Measurements from ENCODE around the gene FAM20A. TPM values are rescaled to one million over a fixed set of nuclear protein-coding genes. Genes with fewer than 3 reads are reported as not detected.

FAM20A gene
- total and polyA plus RNA-seq, 2 of the 8 experiments (the other 6 are each of a cell fraction or from before 2014, with no cell fraction given), result 3.6 to 11.9 TPM

- no peak overlapping the region for H2BK5ac ChIP-seq (ENCODE audit: low read depth, low read length)
- H4K8ac ChIP-seq (ENCODE audit: extremely low read depth, insufficient read depth, low read length), result no peak overlapping the region
- H3K18ac ChIP-seq (ENCODE audit: extremely low read depth, low read length), result no peak overlapping the region
- peaks cover 5 to 55% of the 10 kb centered on the region in 2 experiments for H3K79me2 ChIP-seq (ENCODE audit: control insufficient read depth in 1 of 2, insufficient read depth in 2 of 2, low read length in 2 of 2)
- no peak overlapping the region for H3K4ac ChIP-seq (replicated peaks; ENCODE audit: insufficient read length, low read depth, low read length)
- no peak overlapping the region for H3K9ac ChIP-seq (replicated peaks in 1 of 4; ENCODE audit: extremely low read depth in 1 of 4, low read depth in 3 of 4, low read length in 3 of 4)
- H3K56ac ChIP-seq (replicated peaks; ENCODE audit: insufficient read length, low read depth, low read length), result no peak overlapping the region
- DNase-seq (ENCODE audit: low read depth in 1 of 2, low spot score in 2 of 2) (no peak), FAIRE-seq (no peak)
- H3K4me3 ChIP-seq (ENCODE audit: extremely low read depth in 1 of 4, insufficient read depth in 2 of 4, low read depth in 3 of 4, low read length in 4 of 4), result no peak overlapping the region
- H2BK15ac ChIP-seq (ENCODE audit: low read length), result no peak overlapping the region
- peaks cover 0 to 6% of the 10 kb centered on the region in 2 experiments for H4K20me1 ChIP-seq (replicated peaks in 1 of 2; ENCODE audit: control insufficient read depth in 1 of 2, insufficient read depth in 2 of 2, low read length in 2 of 2)
- H3K4me1 ChIP-seq (replicated peaks in 1 of 4; ENCODE audit: control insufficient read depth in 3 of 4, insufficient read depth in 4 of 4, low read length in 3 of 4), result peaks cover 0 to 1% (median 0%) of the 10 kb centered on the region in 4 experiments; a peak in 1 of 7 replicates
- H2AK5ac ChIP-seq (ENCODE audit: low read depth, low read length), result no peak overlapping the region
- ChIA-PET CTCF (ENCODE audit: partially characterized antibody) (interaction anchor here (1.0 to 1.5 kb wide), 2 partner anchors 14 to 28 kb away, joined by 3 to 5 read pairs; no protein-coding TSS in a partner anchor), POLR2A (ENCODE audit: partially characterized antibody) (interaction anchor here (1.0 to 1.4 kb wide), 3 partner anchors 10 to 186 kb away, joined by 3 read pairs; no protein-coding TSS in a partner anchor)
- no peaks in the 10 kb centered on the region; the same call in 1 of the 2 replicates for H3K23me2 ChIP-seq (ENCODE audit: low read depth, low read length)
- no peak overlapping the region for H2BK120ac ChIP-seq (replicated peaks; ENCODE audit: low read depth, low read length)
- no peak overlapping the region for H2BK12ac ChIP-seq (ENCODE audit: low read depth, low read length)
- no peak overlapping the region for H3K4me2 ChIP-seq (ENCODE audit: insufficient read depth in 1 of 2, low read depth in 2 of 2, low read length in 2 of 2)
- H4K5ac ChIP-seq (ENCODE audit: insufficient read length, low read depth, low read length), result no peak overlapping the region
- no peak overlapping the region for H3K27ac ChIP-seq (ENCODE audit: low read depth, low read length)
- H2BK20ac ChIP-seq (ENCODE audit: low read length), result no peak overlapping the region
- H3K23ac ChIP-seq (ENCODE audit: insufficient read length), result no peak overlapping the region
- H3K27me3 ChIP-seq (replicated peaks in 1 of 4; ENCODE audit: control insufficient read depth in 3 of 4, extremely low read depth in 1 of 4, insufficient read depth in 3 of 4, low read length in 3 of 4), result no peaks in the 10 kb centered on the region
- peaks cover 14 to 66% (median 33%) of the 10 kb centered on the region in 4 experiments; a peak in 7 of 8 replicates for H3K36me3 ChIP-seq (ENCODE audit: control insufficient read depth in 2 of 4, insufficient read depth in 4 of 4, low read length in 3 of 4)
- WGBS, 2 experiments (ENCODE audit: extremely low coverage in 1 of 2, insufficient coverage in 1 of 2, insufficient read length in 1 of 2, insufficient replicate concordance in 2 of 2, low coverage in 1 of 2, low lambda C conversion rate in 2 of 2, missing lambda C conversion rate in 1 of 2), result 81% methylated on average over 1 of the region's 1 CpG; no CpG with 5 or more reads in 1 of the 2 experiments
- peaks cover 5% of the 10 kb centered on the region for H3K79me1 ChIP-seq (ENCODE audit: low read depth, low read length)
- no peak for TF ChIP-seq TEAD4 (IDR thresholded peaks at IDR 0.05; ENCODE audit: low read depth, low read length)
- no peak for TF ChIP-seq FOSL1 (IDR thresholded peaks at IDR 0.05; ENCODE audit: insufficient read depth, low read depth, low read length)
- TF ChIP-seq RBBP5 (IDR thresholded peaks at IDR 0.05; ENCODE audit: borderline replicate concordance, low read depth, low read length), result no peak
- TF ChIP-seq HDAC6 (IDR thresholded peaks at IDR 0.05; ENCODE audit: low read depth, low read length), result no peak
- no peak for TF ChIP-seq EGR1 (IDR thresholded peaks at IDR 0.05; ENCODE audit: borderline replicate concordance, low read depth, low read length)
- no peak for TF ChIP-seq RXRA (IDR thresholded peaks at IDR 0.05; ENCODE audit: insufficient read depth, low read depth, low read length)
- no peak for TF ChIP-seq ATF2 (IDR thresholded peaks at IDR 0.05; ENCODE audit: low read length)
- no peak for TF ChIP-seq KDM4A (IDR thresholded peaks at IDR 0.05; ENCODE audit: low read depth, low read length, severe bottlenecking)
- TF ChIP-seq POU5F1 (IDR thresholded peaks at IDR 0.05; ENCODE audit: low read depth, low read length), result no peak
- no peak for TF ChIP-seq RNF2 (IDR thresholded peaks at IDR 0.05; ENCODE audit: borderline replicate concordance, low read depth, low read length, missing control alignments, poor library complexity, severe bottlenecking)
- H2AFZ ChIP-seq (ENCODE audit: low read length), result no peak overlapping the region
- no peak overlapping the region for H4K91ac ChIP-seq (replicated peaks; ENCODE audit: insufficient read length, low read length)
- H3K14ac ChIP-seq (ENCODE audit: insufficient read length), result no peak overlapping the region
- peaks cover 10 to 14% of the 10 kb centered on the region in 2 experiments for H3K9me3 ChIP-seq (ENCODE audit: insufficient read depth in 2 of 2, low read depth in 1 of 2, low read length in 1 of 2)
These were observed 81.3 kb downstream of the FAM20A start for GRCh38 chr17:68519911-68520310.
